Inferior parietal cortex (tissue), 1 donor: ENCODE measurements around the gene SEPTIN8.

Experiments used
- DNase-seq: peaks from one replicate; pipeline ENCODE4 v3.0.0-alpha.2; 2016; ENCODE audit errors: extremely low spot score

Gene SEPTIN8

DNA sequence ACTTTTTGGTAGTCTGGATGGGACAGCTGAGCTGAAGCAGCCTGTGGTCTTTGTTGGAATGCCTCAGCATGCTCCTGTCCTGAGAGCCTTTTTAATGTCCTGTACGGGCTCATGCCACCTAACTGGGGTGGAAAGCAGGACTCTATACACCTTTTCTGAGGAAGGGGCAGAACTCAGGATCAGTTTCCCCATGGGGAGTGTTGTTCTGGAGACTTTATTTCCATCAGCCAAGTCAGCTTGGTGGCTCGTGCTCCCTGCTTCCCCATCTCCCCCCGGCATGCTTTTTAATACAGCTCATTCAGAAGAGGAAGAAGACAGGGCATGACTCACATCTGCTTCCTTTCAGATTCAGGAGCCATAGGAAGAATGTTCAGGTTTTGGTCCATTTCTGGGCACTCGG lies 5.1 kb upstream of the SEPTIN8 start:
- DNase-seq = no peak

DNA sequence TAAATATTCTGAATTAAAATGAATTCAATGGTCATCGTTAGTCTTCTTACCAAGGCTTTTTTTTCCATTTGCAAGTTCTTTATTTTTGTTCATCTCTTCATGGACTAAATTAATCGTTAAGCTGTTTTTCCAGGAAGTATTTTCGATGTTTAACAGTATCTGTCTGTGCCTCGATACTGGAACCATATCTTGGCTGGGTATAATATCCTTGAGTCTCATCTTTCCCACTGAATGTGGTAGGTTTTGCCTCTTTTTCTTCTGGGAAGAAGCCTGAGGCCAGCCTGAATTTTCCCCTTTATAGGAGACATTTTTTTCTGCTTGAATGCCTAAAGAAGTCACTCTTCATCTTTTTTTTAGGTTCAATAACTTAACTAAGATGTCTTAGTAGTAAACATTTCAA lies 4.0 kb upstream of the SEPTIN8 start:
- DNase-seq = no peak

GRCh38 chr5:132780577-132780976 lies 3.5 kb upstream of the SEPTIN8 start:
- DNase-seq = no peak

DNA sequence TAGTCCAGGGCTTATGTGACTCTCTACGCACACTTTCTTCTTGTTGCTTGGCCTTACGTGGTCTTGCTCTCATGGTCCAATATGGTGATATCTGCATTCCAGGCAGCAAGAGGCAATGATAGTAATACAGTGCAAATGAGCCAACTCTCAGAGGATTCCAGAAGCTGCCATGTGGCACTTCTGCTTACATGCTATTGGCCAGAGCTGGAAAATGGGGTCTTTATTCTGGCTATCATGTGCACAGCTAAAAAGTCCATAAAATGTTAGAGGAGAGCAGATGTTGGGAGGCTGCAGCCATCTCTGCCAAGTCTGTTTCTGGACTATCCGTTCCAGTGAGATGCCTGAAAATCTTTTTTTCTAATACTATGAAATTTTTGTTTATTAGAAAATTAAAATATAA lies 2.9 kb upstream of the SEPTIN8 start:
- peak; percentile 88 for DNase-seq

DNA sequence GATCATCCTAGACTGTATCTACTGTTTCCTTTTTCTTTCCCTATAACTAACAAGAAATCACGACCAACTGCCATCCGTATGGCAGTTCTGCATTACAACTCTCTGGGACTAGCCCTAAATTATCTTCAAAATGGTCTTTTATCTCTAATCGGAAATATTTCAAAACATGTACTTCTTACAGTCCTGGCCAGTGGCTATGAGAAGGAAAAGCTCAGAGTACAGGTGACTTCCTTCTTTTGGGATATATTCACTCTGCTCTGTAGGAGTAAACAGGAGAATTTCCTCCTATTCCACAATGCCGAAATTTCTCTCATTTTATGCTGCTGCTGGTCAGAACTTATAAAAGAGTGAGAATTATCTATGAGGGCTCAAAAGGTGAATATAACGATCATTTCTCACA lies 1.8 kb upstream of the SEPTIN8 start:
- no peak for DNase-seq

DNA sequence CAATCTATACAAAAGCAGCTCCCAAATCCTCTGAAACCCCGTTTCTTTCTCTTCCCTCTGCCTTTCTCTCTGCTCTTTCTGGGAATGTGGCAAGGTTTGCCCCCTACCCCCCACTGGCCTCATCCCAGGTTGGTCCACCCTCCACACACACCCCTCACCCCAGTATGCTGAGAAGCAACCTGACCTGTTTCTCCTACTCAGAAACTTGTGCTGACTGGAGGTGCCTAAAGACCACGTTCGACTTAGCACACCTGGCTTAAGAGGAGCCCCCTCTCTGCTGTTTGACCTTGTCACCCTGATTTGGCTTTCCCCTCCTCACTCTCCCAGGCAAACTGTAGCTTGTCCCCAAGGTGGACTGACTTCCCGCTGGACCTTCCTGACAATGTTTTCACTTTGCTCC lies 1.1 kb upstream of the SEPTIN8 start:
- no peak for DNase-seq

DNA sequence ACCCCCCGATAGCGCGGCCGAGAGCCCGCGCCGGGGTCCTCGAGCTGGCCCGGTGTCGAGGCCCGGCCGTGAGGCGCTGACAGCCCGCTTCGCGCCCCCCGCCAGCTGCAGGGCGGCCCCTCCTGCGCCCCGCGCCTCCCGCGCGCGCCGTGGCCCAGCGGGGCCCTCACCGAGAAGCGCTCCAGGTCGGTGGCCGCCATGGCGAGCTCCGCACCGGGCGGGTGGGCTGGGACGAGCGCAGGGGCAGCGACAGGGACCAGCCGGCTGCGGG lies 166 bp downstream of the SEPTIN8 start:
- no peak for DNase-seq

- no peak for DNase-seq
Measured at GRCh38 chr5:132776131-132776937, 705 bp downstream of the SEPTIN8 start.

GRCh38 chr5:132775476-132775961 lies 1.5 kb downstream of the SEPTIN8 start:
- DNase-seq = no peak

GRCh38 chr5:132774896-132775295 lies 2.1 kb downstream of the SEPTIN8 start:
- no peak for DNase-seq

DNA sequence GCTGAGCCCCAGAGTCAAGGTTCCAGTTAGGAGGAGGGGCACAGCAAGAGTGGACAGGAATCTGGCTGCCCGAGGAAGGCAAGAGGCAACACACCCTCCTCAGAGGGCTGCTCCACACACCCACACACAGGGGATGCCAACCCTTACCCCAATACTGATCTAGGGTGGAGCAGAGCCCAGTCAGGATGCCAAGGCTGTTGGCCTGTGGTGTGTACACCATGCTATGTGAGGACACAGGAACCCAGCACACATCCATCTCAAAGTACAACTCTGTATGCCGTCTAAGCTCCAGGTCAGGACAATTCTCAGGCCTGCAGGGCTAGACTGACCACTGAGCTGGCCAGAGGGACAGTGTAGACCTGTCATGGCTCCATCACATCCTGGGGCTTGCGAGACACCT lies 2.6 kb downstream of the SEPTIN8 start:
- DNase-seq = no peak

DNA sequence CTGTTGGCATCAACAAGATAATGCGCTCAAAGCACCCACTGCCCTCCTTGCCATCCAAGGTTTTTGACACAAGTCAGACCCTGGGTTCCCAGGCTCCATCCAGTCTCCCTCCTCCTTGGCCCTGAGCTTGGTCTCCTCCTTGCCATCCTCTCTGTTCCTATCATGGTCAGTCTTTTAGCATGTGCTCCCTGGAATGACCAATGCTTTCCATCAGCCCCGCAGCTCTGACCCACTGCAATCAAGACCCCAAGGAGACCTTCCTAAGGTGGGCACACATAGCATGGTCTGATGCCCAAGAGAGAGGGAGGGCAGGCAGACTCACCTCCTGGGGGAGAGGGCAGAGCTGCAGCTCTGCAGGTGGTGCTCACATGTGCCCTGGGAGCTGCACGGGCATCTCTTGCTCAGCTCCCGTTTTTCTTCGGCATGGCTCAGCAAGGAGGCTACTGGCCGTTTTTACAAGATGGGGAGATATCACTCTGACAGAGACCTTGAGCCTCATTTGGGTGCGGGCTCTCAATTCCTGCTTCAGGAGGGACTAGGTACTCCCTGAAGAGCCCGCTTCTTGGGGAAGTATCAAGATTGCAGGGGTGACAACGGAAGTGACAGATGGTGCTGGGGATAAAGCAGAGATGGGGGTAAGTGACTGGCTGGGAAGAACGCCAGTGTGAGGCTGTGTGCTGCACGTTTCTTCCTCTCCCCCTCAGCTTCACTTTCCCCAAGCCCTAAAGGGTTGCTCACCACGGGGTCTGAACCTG lies 3.3 kb downstream of the SEPTIN8 start:
- no peak for DNase-seq

- no peak for DNase-seq
Measured at GRCh38 chr5:132773114-132773513, 3.9 kb downstream of the SEPTIN8 start.

DNA sequence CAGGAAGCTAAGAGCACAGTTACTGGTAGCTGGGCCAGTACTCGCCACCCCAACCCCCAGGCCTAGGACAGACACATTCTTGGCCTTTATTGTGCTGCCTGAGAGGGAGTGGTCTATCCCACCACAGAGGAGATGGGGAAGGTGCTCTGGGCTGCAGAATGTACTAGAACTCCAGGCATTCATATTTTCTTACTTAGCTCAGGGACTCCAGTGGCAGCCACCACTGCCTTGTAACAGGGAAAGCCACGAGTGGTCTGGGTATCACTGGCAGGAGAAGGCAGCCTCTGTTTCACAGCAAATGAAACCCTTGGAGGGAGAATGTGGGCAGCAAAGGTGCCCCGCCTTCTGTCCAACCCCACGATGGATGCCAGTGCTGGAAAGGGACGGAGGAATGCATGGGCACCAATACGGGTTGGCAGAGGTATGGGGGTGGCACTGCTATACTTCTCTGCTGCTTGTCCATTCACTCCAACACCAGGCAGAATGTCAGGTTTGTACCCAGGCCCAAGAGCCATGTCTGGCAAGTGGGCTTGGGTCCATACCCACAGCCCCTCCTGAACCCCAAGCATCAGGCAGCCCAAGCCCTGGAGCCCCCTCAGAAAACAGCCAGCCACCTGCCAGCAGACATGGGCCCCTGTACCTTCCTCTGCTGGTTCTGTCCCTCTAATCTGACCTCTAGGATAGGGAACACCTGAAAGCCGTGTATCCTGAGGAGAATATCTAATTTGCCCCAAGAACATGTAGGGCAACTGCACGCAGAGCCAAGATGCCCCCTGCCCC lies 4.6 kb downstream of the SEPTIN8 start:
- no peak for DNase-seq

GRCh38 chr5:132771503-132771998 lies 5.5 kb downstream of the SEPTIN8 start:
- no peak for DNase-seq

- no peak for DNase-seq
Measured at GRCh38 chr5:132770476-132771159, 6.4 kb downstream of the SEPTIN8 start.

DNA sequence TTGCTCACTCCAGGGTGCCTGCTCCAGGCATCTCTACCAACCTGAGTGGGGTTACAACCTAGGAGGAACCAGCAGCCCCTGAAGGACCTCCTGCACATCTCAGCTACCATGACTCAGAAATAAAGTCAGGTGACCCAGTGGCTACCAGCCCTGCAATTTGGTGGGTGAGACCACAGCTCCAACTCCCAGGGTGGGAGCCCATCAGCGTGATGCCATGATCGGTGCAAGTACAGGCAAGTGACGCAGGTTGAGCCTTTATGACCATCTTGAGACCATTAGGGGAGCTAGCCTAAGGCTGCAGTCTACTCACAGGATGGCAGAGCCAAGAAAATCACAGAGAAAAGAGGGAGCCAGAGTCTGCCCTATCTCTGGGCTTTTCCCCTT lies 8.6 kb downstream of the SEPTIN8 start:
- no peak for DNase-seq

DNA sequence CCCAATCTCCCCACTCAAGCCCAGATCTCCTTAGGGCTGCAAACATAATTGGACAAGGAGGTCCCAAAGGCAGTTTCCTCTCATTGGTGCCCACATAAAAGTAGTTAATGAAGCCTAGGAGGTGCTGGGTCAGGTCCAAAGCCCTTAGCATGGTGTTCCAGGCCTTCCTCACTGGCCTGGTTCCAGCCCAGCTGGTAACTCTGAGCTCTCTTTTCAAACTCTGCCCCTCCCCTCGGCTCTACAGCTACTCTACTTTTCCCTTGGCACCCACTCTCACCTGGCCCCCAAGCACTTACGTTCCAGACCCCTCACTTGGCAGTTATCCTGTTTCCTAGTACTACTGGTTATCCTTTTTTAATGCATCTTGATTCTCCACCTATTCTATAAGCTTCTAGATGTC lies 9.9 kb downstream of the SEPTIN8 start:
- no peak for DNase-seq

- no peak for DNase-seq
Measured at GRCh38 chr5:132766806-132767055, 10.3 kb downstream of the SEPTIN8 start.

DNA sequence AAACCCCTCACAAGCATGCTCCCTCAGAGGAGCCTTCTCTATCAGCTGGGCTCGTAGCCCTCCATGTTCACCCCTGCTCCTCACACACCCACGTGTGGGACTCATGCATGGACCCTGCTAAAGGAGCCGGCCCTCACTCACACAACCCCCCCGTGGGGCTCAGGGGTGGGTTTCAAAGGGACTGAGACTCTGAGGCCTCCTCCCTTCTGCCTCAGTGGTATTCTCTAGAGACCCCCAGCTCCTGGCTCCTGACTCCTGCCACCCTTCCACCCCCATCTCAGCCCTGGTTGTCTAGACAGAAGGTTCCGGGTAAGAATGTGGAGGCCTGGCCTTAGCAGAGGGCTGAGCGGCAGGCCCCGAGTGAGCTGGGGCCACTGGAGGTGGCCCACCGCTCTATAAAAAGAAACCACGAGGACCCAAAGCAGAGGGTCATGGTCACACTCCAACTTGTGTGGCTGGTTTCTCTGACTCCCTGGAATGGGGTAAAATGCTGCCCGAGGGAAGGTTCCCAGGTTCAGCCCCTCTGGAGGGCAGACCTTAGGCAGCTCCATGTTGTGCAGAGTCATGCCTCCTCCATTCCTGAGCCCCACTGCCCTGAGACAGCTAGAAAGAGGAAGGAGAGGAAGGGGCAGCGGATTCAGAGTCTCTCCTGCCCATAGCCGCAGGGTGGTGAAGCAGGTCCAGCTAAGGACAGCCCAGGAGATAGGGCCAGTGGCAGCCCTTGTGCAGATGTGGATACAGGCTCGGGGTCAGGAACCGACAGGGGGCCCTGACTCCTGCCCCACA lies 10.8 kb downstream of the SEPTIN8 start:
- DNase-seq = no peak

DNA sequence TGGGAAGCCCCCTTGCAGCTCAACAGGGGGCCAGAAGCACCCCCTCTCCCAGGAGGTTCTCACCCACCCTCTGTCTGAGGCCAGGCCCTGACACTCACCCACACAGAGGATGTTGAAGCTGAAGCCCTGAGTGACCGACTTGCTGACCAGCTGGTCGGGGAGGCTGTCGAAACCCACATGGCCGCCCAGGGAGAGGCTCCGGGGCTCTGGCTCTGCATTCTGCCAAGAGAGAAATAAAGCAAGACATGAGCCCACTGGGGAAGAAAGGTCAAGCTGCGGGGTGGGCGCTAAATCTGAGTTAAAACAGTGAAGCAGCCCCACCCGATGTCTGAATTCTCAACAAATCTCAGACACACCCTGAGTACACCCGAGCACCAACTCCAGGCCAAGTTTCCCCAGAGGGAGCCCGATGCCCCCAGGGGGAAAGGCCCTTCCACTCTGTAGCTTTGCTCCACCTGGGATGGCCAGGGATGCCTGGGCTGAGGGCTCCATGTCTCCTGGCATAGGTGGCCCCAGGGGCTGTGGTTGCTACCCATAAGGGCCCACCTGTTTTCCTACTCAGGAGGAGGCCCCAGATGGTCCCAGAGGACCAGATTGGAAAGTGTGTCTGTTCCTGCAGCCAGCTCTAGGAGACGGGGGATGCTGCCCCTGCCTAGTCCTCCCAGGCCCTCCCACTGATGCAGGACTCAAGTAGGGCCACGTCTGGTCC lies 11.6 kb downstream of the SEPTIN8 start:
- no peak for DNase-seq
